RWPE1 (cell line): ENCODE results near the gene BAIAP2.

Experiments used
- CTCF ChIA-PET: fragments of 350-600 bp; sonication (Branson Sonifier 250); formaldehyde crosslinking; extraction: SDS; loops from one replicate; lab custom pipeline; 2021; lab: Yijun Ruan, JAX
- POLR2A ChIA-PET: fragments of 400-600 bp; formaldehyde crosslinking; extraction: SDS; loops from one replicate; lab custom pipeline; 2020; ENCODE audit warnings: antibody characterized with exemption; ENCODE audit not compliant: low non-redundant PET; lab: Yijun Ruan, JAX
- DNase-seq: peaks from one replicate; pipeline ENCODE4 v3.0.0; 2012; ENCODE audit warnings: low spot score
- H3K27ac ChIP-seq: fragments of 450-650 bp; 2 replicates; pipeline ENCODE4 v1.5.1; 2017
- CTCF ChIP-seq: fragments of 450-650 bp; conservative IDR thresholded peaks from 2 replicates; pipeline ENCODE4 v1.5.1; 2017; ENCODE audit warnings: low read depth, mild to moderate bottlenecking

Gene BAIAP2

GRCh38 chr17:81119223-81120148 lies 84.5 kb downstream of the BAIAP2 start:
- peak; percentile 98 for DNase-seq
- CTCF ChIA-PET: no interaction called here
- peak overlapping the region; percentile 80 for H3K27ac ChIP-seq
- POLR2A ChIA-PET: no interaction called here
- peak; percentile 51 for TF ChIP-seq CTCF

- peak overlapping the region; percentile 80; the same call in 1 of the 2 replicates for H3K27ac ChIP-seq
- ChIA-PET CTCF (no interaction called here), POLR2A (no interaction called here)
- TF ChIP-seq CTCF: no peak
- no peak for DNase-seq
Observed at GRCh38 chr17:81120149-81120484, 85.2 kb downstream of the BAIAP2 start.

- ChIA-PET CTCF (interaction anchor here (0.5 to 0.6 kb wide), 3 partner anchors 21 to 220 kb away, joined by 3 to 4 read pairs (median 3); no protein-coding TSS in a partner anchor), POLR2A (no interaction called here)
- DNase-seq: no peak
- H3K27ac ChIP-seq: peak overlapping the region; percentile 80; the same call in 1 of the 2 replicates
- TF ChIP-seq CTCF: no peak
Observed at GRCh38 chr17:81120695-81121621, 86.0 kb downstream of the BAIAP2 start.

GRCh38 chr17:81121841-81122733 lies 87.1 kb downstream of the BAIAP2 start:
- CTCF ChIA-PET: no interaction called here
- TF ChIP-seq CTCF: no peak
- no peak for DNase-seq
- POLR2A ChIA-PET: no interaction called here
- H3K27ac ChIP-seq: no peak overlapping the region

GRCh38 chr17:81123052-81124048 lies 88.4 kb downstream of the BAIAP2 start:
- TF ChIP-seq CTCF: no peak
- DNase-seq: no peak
- CTCF ChIA-PET: interaction anchor here (0.6 kb wide), 1 partner anchor 56 kb away, joined by 3 read pairs; no protein-coding TSS in a partner anchor
- POLR2A ChIA-PET: no interaction called here
- H3K27ac ChIP-seq: no peak overlapping the region; the same call in 1 of the 2 replicates
